IPS-NIHi7 (cell line): ENCODE data around the gene PAPLN.

Experiments used
- DNase-seq: peaks from one replicate; pipeline ENCODE4 v3.0.0; 2012; ENCODE audit warnings: mixed read lengths; ENCODE audit errors: extremely low spot score

Gene PAPLN

GRCh38 chr14:73245480-73246325 is 8.4 kb downstream of the PAPLN start:
- peak; percentile 75 for DNase-seq

- DNase-seq = no peak
Observed at GRCh38 chr14:73246387-73247150, 9.3 kb downstream of the PAPLN start.

GRCh38 chr14:73248108-73248868 is 11.0 kb downstream of the PAPLN start:
- no peak for DNase-seq

GRCh38 chr14:73249108-73249507 is 11.8 kb downstream of the PAPLN start:
- no peak for DNase-seq

GRCh38 chr14:73249564-73250316 is 12.4 kb downstream of the PAPLN start:
- DNase-seq = no peak

GRCh38 chr14:73250317-73250713 is 13.0 kb downstream of the PAPLN start:
- DNase-seq = no peak

- no peak for DNase-seq
Observed at GRCh38 chr14:73250781-73251500, 13.6 kb downstream of the PAPLN start.

GRCh38 chr14:73251516-73252215 is 14.4 kb downstream of the PAPLN start:
- no peak for DNase-seq

GRCh38 chr14:73252491-73253322 is 15.4 kb downstream of the PAPLN start:
- DNase-seq = no peak

GRCh38 chr14:73253323-73253610 is 16.0 kb downstream of the PAPLN start:
- no peak for DNase-seq

- no peak for DNase-seq
Observed at GRCh38 chr14:73253721-73254120, 16.4 kb downstream of the PAPLN start.

- no peak for DNase-seq
Observed at GRCh38 chr14:73254247-73255004, 17.1 kb downstream of the PAPLN start.

- no peak for DNase-seq
Observed at GRCh38 chr14:73255005-73255400, 17.7 kb downstream of the PAPLN start.

- DNase-seq = no peak
Observed at GRCh38 chr14:73255693-73256225, 18.5 kb downstream of the PAPLN start.

GRCh38 chr14:73258076-73258475 is 20.8 kb downstream of the PAPLN start:
- DNase-seq = no peak

- no peak for DNase-seq
Observed at GRCh38 chr14:73258845-73259611, 21.7 kb downstream of the PAPLN start.

- no peak for DNase-seq
Observed at GRCh38 chr14:73259837-73260236, 22.5 kb downstream of the PAPLN start.

GRCh38 chr14:73260574-73260973 is 23.3 kb downstream of the PAPLN start:
- no peak for DNase-seq
